Activated CD8-positive, alpha-beta T cell treated with anti-CD3 and anti-CD28 coated beads, Interleukin-2, amount 10 ng/mL, durations not matched to agents 7 days and 5 days (primary cell): ENCODE data around the gene AFF3. TPM values are rescaled to one million over a fixed set of nuclear protein-coding genes. Genes with fewer than 3 reads are reported as not detected.
A peak's percentile ranks its signal among the peaks of the same experiment; 100 is the strongest.

Experiments
- ATAC-seq: fragments of 150-1000 bp; cut with Tn5 transposase; one replicate; pipeline ENCODE4 v1.10.0; 2021; ENCODE audit warnings: moderate library complexity
- CTCF ChIA-PET: fragments of 350-600 bp; sonication (Branson Sonifier 250); formaldehyde crosslinking; loops from one replicate; lab custom pipeline; 2021; ENCODE audit warnings: antibody characterized with exemption; lab: Charles Lee
- POLR2A ChIA-PET: fragments of 350-600 bp; sonication (Branson Sonifier 250); formaldehyde crosslinking; loops from one replicate; lab custom pipeline; 2021; ENCODE audit warnings: antibody characterized with exemption; lab: Charles Lee
- DNase-seq: peaks from one replicate; pipeline ENCODE4 v3.0.0-alpha.2; 2020
- H3K27ac Mint-ChIP-seq: one replicate; pipeline ENCODE4 v1.8.0; 2021; ENCODE audit warnings: mild to moderate bottlenecking, mixed read lengths
- H3K27me3 Mint-ChIP-seq: one replicate; pipeline ENCODE4 v1.8.0; 2021; ENCODE audit warnings: low read depth, mixed read lengths
- H3K36me3 Mint-ChIP-seq: one replicate; pipeline ENCODE4 v1.8.0; 2021; ENCODE audit warnings: low read depth, mixed read lengths
- H3K4me1 Mint-ChIP-seq: one replicate; pipeline ENCODE4 v1.8.0; 2021; ENCODE audit warnings: low read depth, mixed read lengths
- H3K4me3 Mint-ChIP-seq: one replicate; pipeline ENCODE4 v1.8.0; 2021; ENCODE audit warnings: mild to moderate bottlenecking, mixed read lengths
- H3K9me3 Mint-ChIP-seq: one replicate; pipeline ENCODE4 v1.8.0; 2022; ENCODE audit warnings: mixed read lengths; ENCODE audit not compliant: insufficient read depth
- total RNA-seq, 2 experiments: library from RNA; stranded (reverse); gene quantifications; one replicate each; pipeline ENCODE4 v1.2.3, GENCODE V29; 2021

Gene AFF3, protein sequence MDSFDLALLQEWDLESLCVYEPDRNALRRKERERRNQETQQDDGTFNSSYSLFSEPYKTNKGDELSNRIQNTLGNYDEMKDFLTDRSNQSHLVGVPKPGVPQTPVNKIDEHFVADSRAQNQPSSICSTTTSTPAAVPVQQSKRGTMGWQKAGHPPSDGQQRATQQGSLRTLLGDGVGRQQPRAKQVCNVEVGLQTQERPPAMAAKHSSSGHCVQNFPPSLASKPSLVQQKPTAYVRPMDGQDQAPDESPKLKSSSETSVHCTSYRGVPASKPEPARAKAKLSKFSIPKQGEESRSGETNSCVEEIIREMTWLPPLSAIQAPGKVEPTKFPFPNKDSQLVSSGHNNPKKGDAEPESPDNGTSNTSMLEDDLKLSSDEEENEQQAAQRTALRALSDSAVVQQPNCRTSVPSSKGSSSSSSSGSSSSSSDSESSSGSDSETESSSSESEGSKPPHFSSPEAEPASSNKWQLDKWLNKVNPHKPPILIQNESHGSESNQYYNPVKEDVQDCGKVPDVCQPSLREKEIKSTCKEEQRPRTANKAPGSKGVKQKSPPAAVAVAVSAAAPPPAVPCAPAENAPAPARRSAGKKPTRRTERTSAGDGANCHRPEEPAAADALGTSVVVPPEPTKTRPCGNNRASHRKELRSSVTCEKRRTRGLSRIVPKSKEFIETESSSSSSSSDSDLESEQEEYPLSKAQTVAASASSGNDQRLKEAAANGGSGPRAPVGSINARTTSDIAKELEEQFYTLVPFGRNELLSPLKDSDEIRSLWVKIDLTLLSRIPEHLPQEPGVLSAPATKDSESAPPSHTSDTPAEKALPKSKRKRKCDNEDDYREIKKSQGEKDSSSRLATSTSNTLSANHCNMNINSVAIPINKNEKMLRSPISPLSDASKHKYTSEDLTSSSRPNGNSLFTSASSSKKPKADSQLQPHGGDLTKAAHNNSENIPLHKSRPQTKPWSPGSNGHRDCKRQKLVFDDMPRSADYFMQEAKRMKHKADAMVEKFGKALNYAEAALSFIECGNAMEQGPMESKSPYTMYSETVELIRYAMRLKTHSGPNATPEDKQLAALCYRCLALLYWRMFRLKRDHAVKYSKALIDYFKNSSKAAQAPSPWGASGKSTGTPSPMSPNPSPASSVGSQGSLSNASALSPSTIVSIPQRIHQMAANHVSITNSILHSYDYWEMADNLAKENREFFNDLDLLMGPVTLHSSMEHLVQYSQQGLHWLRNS (N-terminal part only)
- 1 to 10 TPM; 7.1 to 7.9 TPM for total RNA-seq

DNA sequence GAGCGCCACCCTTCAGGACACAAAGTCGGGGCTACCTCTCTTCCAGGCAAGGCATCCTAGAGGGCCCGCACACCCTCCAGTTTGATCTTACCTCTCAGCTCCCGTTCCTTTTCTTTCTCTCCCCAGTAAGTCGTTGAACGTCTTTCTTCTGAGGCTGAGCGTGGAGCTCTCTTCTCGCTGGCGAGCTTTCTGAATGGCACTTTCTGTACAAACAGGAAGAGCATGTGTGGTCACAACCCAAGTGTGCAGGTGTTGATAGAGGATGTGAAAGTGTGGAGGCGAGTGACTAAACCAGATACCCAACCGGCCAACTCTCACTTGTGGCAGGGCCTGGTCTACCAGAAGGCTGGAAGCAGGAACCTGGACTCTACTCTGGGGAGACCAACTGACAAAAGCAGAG, at the start of gene AFF3:
Gene AFF3, minus strand, starts transcription at position 198 of the 400 bp plus-strand sequence. CDS start 38,136 bp downstream, outside the sequence.
- peak; percentile 79 for DNase-seq
- peak; percentile 84 for ATAC-seq
- peak within 1 kb of the TSS; percentile 79 for H3K4me3 Mint-ChIP-seq
- peaks cover 69% of the 10 kb centered on the region for H3K4me1 Mint-ChIP-seq
- H3K36me3 Mint-ChIP-seq = peaks cover 5% of the 10 kb centered on the region
- no peaks in the 10 kb centered on the region for H3K9me3 Mint-ChIP-seq
- ChIA-PET CTCF (interaction anchor here (1.1 to 1.5 kb wide), 2 partner anchors 9 to 52 kb away, joined by 4 to 7 read pairs; no protein-coding TSS in a partner anchor), POLR2A (interaction anchor here (1.0 kb wide), 1 partner anchor 93 kb away, joined by 3 read pairs; no protein-coding TSS in a partner anchor)
- H3K27me3 Mint-ChIP-seq = peaks cover 12% of the 10 kb centered on the region
- H3K27ac Mint-ChIP-seq = peak within 1 kb of the TSS; percentile 89

DNA sequence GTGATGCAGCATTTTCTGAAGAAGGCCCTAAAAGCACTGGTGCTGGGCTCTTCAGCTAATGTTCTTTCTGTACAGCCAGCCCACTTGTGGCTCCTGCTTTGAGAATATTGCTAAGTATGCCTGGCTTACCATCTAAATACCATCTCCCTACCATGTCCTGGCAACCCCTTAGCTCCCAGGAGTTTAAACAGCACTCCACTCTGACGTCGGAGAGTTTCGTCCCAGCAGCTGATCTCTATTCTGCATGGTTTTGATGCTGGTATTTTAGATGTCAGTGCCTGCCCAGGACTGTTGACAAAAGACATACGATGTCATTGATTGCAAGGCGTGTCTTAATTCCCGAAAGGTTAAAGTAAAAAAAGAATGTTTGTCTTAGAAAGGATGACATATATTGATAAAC, 47.0 kb upstream of the AFF3 start:
- H3K27ac Mint-ChIP-seq = no peak overlapping the region
- H3K4me1 Mint-ChIP-seq = no peaks in the 10 kb centered on the region
- no peaks in the 10 kb centered on the region for H3K36me3 Mint-ChIP-seq
- no peak for DNase-seq
- H3K4me3 Mint-ChIP-seq = no peak overlapping the region
- ChIA-PET CTCF (no interaction called here), POLR2A (no interaction called here)
- no peaks in the 10 kb centered on the region for H3K9me3 Mint-ChIP-seq
- H3K27me3 Mint-ChIP-seq = peaks cover 8% of the 10 kb centered on the region
- no peak for ATAC-seq

GRCh38 chr2:100188326-100188725, 45.9 kb upstream of the AFF3 start:
- Mint-ChIP-seq H3K27me3 (peaks cover 6% of the 10 kb centered on the region), H3K27ac (no peak overlapping the region), H3K36me3 (no peaks in the 10 kb centered on the region), H3K4me3 (no peak overlapping the region), H3K9me3 (no peaks in the 10 kb centered on the region), H3K4me1 (no peaks in the 10 kb centered on the region)
- ChIA-PET CTCF (no interaction called here), POLR2A (no interaction called here)
- no peak for DNase-seq
- ATAC-seq = no peak

DNA sequence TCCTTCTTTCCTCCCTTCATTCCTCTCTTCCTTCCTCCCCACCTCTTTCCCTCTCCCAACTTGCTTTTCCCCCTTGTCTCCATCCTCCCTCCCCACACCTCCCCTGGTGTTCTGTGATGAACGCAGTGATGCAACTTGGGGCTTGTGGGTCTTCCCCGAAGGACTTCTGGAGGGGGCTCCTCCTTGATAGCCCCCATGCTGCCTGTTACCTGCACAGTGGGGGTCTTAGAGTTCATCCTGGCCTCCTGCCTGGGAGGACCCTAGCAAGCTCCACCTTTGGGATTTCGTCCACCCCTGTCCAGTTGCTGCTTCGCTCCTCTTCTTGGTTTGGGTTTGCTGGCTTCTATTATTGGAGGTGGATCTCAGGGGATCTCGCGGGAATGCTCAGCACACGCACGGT, 43.7 kb upstream of the AFF3 start:
- CTCF ChIA-PET = no interaction called here
- POLR2A ChIA-PET = no interaction called here
- no peaks in the 10 kb centered on the region for H3K9me3 Mint-ChIP-seq
- H3K27me3 Mint-ChIP-seq = no peaks in the 10 kb centered on the region
- no peak overlapping the region for H3K27ac Mint-ChIP-seq
- DNase-seq = no peak
- H3K36me3 Mint-ChIP-seq = no peaks in the 10 kb centered on the region
- ATAC-seq = no peak
- no peak overlapping the region for H3K4me3 Mint-ChIP-seq
- no peaks in the 10 kb centered on the region for H3K4me1 Mint-ChIP-seq

DNA sequence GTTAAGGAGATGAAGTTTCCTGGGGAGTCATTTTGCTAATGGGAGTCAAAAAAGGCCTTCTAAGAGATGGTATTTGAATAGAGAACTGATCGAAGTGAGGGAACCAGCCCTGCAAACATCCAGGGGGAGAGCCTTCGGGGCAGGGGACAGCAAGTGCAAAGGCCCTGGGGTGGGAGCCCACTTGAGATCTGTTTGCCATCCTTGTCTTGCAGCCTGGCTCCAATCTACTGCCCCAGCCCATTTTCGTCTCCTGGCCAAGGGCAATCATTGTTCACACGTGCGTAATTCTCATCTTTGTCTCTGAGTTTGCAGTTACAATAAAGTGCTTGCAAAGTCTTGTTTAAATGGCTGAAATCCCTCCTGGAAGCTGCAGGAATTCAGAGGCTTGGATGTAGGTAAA, 43.1 kb upstream of the AFF3 start:
- no peaks in the 10 kb centered on the region for H3K36me3 Mint-ChIP-seq
- POLR2A ChIA-PET = no interaction called here
- DNase-seq (no peak), ATAC-seq (no peak)
- H3K27me3 Mint-ChIP-seq = no peaks in the 10 kb centered on the region
- H3K4me1 Mint-ChIP-seq = no peaks in the 10 kb centered on the region
- no peak overlapping the region for H3K4me3 Mint-ChIP-seq
- CTCF ChIA-PET = no interaction called here
- no peaks in the 10 kb centered on the region for H3K9me3 Mint-ChIP-seq
- H3K27ac Mint-ChIP-seq = no peak overlapping the region

- Mint-ChIP-seq H3K4me3 (no peak overlapping the region), H3K36me3 (no peaks in the 10 kb centered on the region), H3K27me3 (peaks cover 3% of the 10 kb centered on the region), H3K4me1 (no peaks in the 10 kb centered on the region), H3K27ac (no peak overlapping the region), H3K9me3 (no peaks in the 10 kb centered on the region)
- no peak for ATAC-seq
- ChIA-PET POLR2A (no interaction called here), CTCF (no interaction called here)
- no peak for DNase-seq
Measured at GRCh38 chr2:100185105-100185504, 42.7 kb upstream of the AFF3 start.

- DNase-seq (no peak), ATAC-seq (no peak)
- POLR2A ChIA-PET = no interaction called here
- Mint-ChIP-seq H3K4me3 (no peak overlapping the region), H3K27ac (no peak overlapping the region), H3K36me3 (no peaks in the 10 kb centered on the region), H3K4me1 (no peaks in the 10 kb centered on the region), H3K9me3 (no peaks in the 10 kb centered on the region), H3K27me3 (peaks cover 3% of the 10 kb centered on the region)
- CTCF ChIA-PET = no interaction called here
Measured at GRCh38 chr2:100184055-100184737, 41.8 kb upstream of the AFF3 start.

- Mint-ChIP-seq H3K9me3 (no peaks in the 10 kb centered on the region), H3K36me3 (no peaks in the 10 kb centered on the region), H3K4me3 (no peak overlapping the region), H3K27me3 (peaks cover 3% of the 10 kb centered on the region), H3K27ac (no peak overlapping the region), H3K4me1 (no peaks in the 10 kb centered on the region)
- CTCF ChIA-PET = no interaction called here
- POLR2A ChIA-PET = no interaction called here
- ATAC-seq (no peak), DNase-seq (no peak)
Measured at GRCh38 chr2:100182494-100183361, 40.3 kb upstream of the AFF3 start.

GRCh38 chr2:100180503-100180902, 38.1 kb upstream of the AFF3 start:
- Mint-ChIP-seq H3K36me3 (no peaks in the 10 kb centered on the region), H3K27ac (no peak overlapping the region), H3K27me3 (peaks cover 3% of the 10 kb centered on the region), H3K9me3 (no peaks in the 10 kb centered on the region), H3K4me3 (no peak overlapping the region), H3K4me1 (no peaks in the 10 kb centered on the region)
- ChIA-PET CTCF (no interaction called here), POLR2A (no interaction called here)
- ATAC-seq = no peak
- DNase-seq = no peak

GRCh38 chr2:100179806-100180205, 37.4 kb upstream of the AFF3 start:
- no peak for ATAC-seq
- Mint-ChIP-seq H3K27me3 (peaks cover 3% of the 10 kb centered on the region), H3K4me3 (no peak overlapping the region), H3K27ac (no peak overlapping the region), H3K4me1 (no peaks in the 10 kb centered on the region), H3K36me3 (no peaks in the 10 kb centered on the region), H3K9me3 (no peaks in the 10 kb centered on the region)
- DNase-seq = no peak
- ChIA-PET CTCF (no interaction called here), POLR2A (no interaction called here)
